ENCODE measurements around the gene GPHN. TPM values are rescaled to one million over a fixed set of nuclear protein-coding genes. Genes with fewer than 3 reads are reported as not detected.
"Not testable (repeated sequence)": the region's sequence is repeated elsewhere in the genome, so short reads cannot be mapped to it uniquely, and the experiment has no call there.

The GPHN gene
- total RNA-seq, 1 donor from 2014 or later: 17.4 TPM

DNA sequence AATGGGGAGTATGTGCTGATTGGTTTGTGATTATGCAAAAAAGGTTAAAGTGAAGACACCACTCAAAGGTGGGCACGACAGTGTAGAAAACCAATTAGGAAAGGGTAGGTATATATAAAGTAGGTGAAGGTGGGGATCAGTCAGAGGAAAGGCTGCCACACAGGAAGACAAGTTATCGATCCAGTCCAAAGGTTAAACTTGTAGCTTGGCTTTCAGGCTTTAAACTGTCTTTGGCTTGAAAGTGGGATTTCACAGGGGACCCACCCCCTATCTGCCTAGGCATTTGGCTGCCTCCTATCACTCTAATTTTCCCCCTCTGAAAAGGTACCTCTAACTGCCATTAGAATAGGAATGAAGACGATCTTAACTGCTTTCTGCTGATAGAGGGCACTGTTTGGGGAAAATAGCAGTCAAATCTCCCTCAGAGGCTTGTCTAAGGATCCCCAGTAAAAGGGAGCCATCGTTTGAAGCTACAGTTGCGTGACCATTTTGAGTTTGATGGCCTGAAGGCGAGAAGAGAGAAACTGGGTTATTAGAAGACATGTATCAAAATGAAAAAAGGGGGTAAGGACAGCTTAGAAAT lies 250.2 kb downstream of the GPHN start:
- intact Hi-C loops (cut with micrococcal nuclease): no loop called here

DNA sequence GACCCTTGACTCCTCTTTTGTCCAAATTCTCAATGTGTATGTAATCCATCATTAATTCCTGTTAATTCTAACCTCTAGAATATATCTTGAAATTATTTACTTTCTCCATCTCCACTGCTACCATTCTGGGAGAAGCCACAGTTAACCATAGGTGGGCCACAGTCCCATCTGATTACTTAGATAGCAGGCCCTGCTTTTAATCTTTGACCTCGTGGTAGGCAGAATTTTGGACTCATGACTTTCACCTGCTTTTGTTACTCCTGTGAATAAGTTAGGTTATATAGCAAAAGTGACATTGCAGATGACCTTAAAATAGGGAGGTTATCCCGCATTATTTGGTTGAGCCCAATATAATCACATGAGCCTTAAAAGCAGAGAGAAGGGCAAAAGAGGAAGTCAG lies 264.2 kb downstream of the GPHN start:
- intact Hi-C loops (cut with micrococcal nuclease): no loop called here

DNA sequence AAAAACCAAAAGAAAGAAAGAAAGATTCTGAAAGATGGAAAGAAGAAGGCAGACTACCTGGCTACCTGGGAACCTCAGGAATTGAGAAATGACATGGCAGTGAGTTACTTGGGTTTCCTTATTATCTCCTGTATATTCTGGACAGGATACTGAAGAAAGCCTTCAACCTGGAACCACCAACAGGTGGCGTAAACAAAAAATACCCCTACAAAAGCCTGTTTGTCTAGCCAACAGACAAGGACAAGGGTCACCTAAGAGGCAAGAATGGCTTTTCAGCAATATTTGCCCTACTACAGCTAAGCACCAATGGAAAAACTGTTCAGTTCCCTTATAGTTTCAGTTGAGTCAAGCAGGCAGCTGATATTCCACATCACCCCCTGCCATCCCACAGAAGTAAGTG lies 274.9 kb downstream of the GPHN start:
- intact Hi-C loops (cut with micrococcal nuclease): no loop called here

DNA sequence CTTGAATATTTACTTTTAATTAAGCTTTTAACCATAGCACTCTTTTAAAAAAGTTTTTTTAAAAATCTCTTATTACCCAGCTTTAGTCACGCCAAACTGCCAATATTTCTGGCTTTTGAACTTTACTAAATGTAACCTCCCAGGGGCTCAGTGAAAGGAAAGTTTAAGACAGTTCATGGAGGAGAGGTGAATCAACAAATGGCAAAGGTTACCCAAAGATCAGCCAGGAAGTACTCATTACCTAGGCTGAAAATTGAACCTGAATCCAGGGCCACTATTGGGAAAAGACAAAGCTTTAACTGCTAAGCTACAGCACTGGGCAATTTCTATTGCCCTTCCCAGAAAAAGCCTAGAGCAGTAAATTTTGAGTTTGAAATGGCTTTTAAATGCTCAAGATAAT lies 282.2 kb downstream of the GPHN start:
- intact Hi-C loops (cut with micrococcal nuclease): no loop called here

DNA sequence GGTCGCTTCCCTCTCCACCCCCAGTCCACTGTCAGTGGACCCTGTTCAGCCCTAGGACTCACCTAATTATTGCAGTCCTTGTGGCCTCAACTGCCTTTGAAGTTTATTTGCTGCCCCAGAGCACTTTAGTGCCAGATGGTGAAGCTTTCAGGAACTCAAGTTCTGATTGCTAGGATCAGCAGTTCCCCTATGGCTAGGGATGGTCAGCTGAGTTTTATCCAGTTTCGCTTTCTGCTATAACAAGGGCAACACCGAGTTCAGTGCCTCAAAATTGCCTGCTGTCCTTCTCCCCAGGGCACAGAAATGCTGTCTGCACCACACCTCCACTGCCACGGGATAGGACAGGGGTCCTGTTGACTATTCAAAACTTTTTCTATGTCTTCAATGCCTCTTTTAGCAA lies 295.0 kb downstream of the GPHN start:
- intact Hi-C loops (cut with micrococcal nuclease): no loop called here

DNA sequence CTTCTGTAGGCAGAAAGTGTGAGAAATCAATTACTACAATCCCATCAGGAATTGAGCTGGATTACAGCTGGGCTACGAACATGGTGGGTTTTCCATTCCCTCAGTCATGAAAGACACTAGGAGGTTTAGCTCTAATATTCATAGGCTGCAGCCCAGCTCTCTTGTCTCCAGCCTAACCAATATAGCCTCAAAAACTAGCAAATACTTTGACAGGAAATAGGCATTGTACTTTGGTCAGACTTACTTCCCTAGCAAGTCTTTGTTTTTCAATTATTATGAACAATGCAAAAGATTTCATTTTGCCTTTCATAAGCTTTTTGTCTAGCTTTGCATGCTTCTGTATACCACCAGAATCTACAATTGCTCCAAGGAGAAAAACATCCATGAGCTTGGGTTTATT lies 296.2 kb downstream of the GPHN start:
- intact Hi-C loops (cut with micrococcal nuclease): no loop called here

DNA sequence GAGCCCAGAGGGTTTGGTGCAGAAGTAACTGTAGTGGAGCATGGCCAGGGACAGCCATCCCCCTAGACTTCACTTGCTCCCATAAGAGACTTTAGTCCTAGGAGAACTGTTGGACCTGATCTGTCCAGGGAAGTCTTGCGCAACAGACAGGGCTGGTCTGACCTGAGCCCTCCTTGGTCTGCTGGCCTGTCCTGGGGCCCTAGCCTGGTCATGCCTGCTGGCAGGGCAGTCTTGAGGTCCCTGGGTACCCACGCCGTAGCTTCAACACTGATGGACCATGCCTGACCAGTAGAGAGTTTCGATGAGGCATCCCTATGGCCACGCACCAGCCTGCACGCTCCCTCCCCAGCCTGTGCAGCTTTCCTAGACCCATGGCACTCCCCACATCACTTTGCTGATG lies 305.7 kb downstream of the GPHN start:
- intact Hi-C loops (cut with micrococcal nuclease): no loop called here

DNA sequence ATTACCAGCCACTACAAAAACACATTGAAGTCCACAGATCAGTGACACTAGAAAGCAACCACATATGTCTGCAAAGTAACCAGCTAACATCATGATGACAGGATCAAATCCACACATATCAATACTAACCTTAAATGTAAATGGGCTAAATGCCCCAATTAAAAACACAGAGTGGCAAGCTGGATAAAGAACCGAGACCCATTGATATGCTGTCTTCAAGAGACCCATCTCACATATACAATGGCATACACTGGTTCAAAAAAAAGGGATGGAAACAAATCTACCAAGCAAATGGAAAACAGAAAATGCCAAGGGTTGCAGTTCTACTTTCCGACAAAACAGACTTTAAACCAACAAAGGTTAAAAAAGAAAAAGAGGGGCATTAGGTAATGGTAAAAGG lies 307.7 kb downstream of the GPHN start:
- intact Hi-C loops (cut with micrococcal nuclease): no loop called here

DNA sequence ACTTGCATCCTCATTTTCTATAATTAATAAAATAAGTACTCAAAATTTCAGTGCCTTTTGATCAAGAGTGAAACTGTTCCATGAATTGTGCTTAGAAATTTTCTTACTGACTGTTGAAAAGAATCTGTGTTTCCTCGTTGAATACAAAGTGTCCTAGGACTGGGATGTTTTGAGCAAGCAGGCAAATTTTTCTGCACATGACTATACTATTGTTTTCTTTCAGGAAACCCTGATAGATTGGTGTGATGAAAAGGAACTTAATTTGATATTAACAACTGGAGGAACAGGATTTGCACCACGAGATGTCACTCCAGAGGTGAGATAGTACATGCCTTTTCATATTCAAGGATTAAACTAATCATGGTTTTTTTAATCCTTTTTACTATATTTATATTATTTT lies 316.3 kb downstream of the GPHN start:
- intact Hi-C loops (cut with micrococcal nuclease): no loop called here

DNA sequence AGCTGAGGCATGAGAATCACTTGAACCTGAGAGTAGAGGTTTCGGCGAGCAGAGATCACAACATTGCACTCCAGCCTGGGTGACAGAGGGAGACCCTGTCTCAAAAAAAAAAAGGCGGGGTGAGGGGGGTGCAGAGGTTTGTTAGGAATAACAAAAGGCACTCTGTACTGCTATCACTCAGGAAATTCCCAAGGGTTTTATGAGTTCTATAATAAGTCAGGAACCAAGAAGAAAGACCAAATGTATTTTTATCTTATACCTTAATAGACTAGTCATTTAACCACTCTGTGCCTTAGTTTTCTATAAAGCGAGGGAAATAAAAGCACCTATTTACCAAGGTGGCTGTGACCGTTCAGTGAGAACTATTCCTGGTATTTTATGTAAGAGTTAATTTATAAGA lies 319.2 kb downstream of the GPHN start:
- intact Hi-C loops (cut with micrococcal nuclease): no loop called here

DNA sequence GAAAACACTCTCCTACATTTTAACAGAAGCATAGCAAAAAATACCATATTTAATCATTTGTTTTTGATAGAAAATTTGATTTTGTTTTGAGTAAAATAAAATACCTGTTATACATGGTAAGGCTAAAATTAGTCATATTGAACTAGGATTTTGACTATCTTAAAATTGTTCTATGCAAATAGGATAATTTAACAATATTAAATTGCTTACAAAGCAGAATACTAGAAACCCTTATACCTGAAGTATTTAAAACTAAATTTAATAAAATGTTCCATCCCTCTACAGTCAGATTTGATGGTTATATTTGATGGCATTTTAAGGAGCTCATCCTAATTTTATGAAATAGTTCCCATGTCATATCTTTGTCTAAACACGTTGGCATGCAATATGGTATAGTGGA lies 323.2 kb downstream of the GPHN start:
- intact Hi-C loops (cut with micrococcal nuclease): no loop called here

DNA sequence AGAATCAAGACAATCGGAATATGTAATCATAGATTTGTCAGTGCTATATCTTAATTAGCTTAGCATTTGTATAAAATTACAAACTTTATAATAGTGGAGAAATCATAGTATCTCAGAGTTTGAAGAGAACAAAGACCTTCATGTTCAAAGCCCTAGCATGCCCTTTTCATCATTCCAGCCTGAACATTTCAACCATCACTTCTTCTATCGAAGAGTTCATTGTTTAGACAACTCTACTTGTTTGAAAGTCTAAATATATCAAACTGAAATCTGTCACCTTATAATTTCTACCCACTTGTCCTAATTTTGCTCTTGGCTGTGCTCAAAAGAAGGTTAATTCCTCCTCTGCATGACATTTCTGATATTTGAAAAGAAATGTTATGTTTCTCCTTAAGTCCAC lies 325.9 kb downstream of the GPHN start:
- intact Hi-C loops (cut with micrococcal nuclease): no loop called here

DNA sequence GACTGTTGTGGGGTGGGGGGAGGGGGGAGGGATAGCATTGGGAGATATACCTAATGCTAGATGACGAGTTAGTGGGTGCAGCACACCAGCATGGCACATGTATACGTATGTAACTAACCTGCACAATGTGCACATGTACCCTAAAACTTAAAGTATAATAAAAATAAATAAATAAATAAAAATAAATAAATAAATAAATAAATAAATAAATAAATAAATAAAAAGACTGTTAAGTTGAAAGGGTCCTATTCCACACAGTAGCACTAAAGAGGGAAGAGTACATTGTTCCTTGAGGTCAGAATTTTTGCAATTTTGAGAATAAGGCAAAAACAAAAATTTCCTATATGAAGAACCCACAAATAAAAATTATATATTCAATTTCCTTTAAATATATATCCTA lies 329.5 kb downstream of the GPHN start:
- intact Hi-C loops (cut with micrococcal nuclease): not testable (repeated sequence)

DNA sequence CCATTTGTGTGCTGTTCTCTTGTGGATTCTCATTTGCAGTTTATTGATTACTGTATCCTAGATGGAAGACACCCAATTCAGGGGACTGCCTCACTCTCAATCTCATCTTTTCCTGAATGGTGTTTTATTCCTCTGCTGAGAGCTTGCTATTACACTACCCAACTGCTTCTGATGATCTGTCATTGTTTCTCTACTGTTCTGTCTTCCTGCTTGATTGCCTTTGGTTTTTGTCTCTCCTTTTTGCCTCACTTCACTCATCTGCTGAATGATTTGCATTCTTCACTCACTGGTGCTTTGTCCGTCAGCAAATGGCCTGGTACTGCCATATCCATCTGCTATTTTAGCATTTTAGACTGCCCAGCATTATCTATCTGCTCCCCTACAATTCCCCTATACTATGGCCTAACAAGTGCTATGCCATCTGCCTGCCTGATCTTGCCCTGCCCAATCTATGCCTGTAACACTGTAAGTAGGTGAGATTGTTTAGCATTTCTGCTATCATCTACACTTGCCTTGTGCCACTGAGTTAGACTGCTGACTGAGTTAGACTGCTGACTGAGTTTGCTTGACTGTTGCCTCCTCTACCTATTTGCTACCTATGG lies 335.1 kb downstream of the GPHN start:
- intact Hi-C loops (cut with micrococcal nuclease): no loop called here

DNA sequence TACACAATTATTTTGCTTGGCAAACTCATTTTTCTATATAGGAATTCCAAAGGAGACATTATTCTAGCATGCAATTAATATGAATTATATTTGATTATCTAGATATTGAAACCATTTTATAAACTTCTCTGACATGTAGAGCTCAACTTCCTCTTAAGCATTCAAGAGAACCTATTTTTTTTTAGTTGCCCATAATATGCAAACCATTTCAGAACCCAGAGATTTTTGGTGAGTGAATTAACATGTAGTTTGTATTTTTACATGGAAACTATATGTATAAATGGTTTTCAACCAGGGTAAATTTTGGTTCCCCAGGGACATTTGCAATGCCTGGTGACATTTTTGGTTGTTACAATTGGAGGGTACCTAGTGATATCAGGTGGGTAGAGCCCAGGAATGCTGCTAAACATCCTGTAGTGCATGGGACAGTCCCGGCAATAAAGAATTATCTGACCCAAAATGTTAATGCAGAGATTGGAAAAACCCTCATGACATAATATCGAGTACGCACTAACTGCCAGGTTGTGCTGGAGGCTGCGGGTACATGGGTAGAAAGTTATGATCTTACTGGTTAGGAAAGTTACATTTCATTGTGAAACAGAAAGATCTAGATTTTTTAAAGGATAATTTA lies 342.4 kb downstream of the GPHN start:
- intact Hi-C loops (cut with micrococcal nuclease): no loop called here

DNA sequence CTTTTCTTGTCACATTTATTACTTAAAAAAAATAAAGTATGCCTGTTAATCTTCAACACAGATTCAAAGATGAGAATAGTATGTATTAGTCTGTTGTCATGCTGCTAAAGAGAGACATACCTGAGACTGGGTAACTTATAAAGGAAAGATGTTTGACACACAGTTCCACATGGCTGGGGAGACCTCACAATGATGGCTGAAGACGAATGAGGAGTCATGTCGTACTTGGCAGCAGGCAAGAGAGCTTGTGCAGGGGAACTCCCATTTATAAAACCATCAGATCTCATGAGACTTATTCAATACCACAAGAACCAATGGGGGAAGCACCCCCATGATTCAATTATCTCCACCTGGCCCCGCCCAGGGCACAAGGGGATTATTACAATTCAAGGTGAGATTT lies 345.4 kb downstream of the GPHN start:
- intact Hi-C loops (cut with micrococcal nuclease): no loop called here

DNA sequence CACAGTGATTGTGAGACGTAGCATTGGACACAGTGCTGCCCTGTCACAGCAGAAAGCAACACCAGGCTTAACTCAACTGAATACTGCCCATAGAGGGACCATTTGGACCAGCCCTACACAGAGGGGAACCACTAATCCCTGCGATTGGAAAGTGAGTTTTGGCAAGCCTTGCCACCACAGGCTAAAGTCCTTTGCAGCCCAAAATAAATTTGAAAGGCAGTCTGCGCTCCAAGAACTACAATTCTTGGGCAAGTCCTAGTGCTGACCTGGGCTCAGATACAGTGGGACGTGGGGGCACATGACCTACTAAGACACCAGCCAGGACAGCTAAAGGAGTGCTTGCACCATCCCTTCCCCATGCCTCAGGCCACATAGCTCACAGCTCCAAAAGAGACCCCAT lies 349.9 kb downstream of the GPHN start:
- intact Hi-C loops (cut with micrococcal nuclease): no loop called here

DNA sequence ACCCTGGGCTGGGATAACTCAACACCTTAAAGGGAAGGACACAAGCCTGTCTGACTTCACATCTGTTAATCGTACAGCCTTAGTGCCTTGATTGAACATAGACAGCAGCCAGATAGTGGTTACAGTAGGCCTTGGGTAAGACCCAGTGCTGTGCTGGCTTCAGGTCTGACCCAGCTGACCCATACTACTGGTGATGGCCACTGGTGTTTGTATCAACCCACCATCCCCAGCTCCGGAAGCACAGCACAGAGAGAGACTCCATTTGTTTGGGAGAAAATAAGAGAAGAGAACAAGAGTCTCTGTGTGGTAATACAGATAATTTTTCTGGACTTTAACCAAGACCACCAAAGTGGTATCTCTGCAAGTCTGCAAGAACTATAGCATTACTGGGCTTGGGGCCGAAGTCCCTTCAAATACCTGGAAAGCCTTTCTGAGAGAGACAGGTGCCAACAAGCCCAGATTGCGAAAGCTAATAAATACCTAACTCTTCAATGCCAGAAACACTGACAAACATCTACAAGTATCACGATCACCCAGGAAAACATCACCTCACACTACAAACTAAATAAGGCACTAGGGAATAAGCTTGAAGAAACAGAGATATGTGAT lies 351.2 kb downstream of the GPHN start:
- intact Hi-C loops (cut with micrococcal nuclease): no loop called here

DNA sequence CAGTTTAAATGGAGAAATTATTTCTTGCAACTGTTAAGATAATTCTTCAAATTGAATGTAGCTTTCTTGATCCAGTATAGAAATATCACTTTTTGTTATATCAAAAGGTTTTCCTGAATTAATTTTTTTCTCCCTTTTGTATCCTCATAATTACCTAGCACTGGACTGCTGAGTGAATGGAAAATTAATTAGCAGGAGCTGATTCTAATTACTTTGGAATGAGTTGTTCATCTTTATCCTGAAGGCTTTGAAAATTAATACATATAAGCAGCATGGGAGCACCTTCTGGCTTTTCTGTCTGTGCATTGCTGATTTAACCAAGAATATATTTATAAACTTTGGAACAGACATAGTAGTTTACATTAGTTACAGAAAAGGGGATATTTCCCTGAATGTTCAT lies 373.6 kb downstream of the GPHN start:
- intact Hi-C loops (cut with micrococcal nuclease): no loop called here

DNA sequence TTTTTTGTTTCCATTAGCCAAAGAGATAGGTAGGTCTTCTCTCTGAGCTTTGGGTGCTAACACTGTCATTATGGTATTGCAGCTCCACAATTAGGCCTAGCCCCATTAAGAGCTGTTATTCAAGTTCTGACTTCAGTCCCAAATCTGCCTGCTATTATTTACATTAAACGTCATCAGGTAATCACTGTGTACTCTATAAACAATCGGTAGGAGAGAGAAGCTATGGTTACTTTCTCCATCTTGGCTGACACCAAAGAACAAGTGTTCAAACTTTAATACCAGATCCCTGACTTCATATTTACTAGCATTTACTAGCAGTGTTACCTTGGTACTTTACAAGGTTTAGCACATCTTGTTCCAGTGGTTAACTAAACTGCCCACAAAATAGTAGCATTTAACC lies 376.2 kb downstream of the GPHN start:
- intact Hi-C loops (cut with micrococcal nuclease): no loop called here

DNA sequence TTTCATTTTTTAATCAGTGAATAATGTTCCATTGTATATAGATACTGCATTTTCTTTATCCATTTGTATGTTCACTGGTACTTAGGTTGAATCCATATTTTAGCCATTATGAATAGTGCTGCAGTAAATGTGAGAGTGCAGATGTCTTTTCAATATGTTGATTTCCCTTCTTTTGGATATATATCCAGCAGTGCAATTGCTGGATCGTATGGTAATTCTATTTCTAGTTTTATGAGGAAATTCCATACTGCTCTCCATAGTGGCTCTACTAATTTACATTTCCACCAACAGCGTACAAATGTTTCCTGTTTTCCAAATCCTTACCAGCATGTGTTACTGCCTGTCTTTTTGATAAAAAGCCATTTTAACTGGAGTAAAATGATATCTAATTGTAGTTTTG lies 392.8 kb downstream of the GPHN start:
- intact Hi-C loops (cut with micrococcal nuclease): no loop called here

DNA sequence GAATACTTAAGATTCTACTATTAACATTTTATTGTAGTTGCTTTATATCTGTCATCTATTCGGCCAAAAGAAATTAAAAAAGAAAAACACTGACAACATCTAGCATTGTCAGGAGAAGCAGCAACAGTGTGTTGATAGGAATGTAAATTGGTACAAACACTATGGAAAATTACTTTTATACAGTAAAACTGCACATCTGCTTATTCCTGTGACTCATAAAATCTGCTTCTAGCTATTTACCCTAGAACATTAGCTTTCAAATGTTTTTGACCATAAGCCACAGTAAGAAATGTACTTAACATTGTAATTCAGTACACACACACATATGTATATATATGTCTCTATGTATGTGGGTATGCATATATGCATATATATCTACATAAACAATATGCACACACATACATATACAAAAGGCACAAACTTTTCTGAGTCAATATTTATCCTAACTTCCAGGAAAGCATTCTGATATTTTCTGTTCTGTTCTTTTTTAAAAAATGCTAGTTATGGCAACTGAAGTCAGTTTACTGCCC lies 402.4 kb downstream of the GPHN start:
- intact Hi-C loops (cut with micrococcal nuclease): no loop called here

DNA sequence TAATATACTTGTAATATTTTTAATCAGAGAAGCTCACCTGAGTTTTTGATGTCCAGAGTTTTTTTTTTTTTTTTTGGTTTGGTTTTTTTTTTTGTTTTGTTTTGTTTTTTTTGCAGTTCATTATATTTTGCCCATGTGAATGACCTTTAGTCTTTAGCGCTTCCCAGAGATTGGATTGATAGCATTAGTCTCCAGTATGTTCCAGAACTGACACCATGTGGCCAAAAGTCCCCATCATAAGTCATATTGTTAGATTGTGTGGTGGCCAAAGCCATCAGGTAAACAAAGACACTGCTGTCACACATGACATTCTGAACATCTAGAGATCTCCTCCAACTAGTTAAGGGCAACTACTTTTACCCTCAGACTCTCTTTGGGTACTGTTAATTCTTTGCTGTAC lies 408.5 kb downstream of the GPHN start:
- intact Hi-C loops (cut with micrococcal nuclease): no loop called here
